Sigmoid colon (tissue), 4 donors: ENCODE results near the gene INHBE.

ENCODE experiments used
- EP300 ChIP-seq, 4 donors: sonication (generic); formaldehyde crosslinking; IDR thresholded peaks; one replicate each; pipeline ENCODE4 v1.6.1; 2017; ENCODE audit warnings: antibody characterized with exemption in 4 of 4
- POLR2A ChIP-seq, 2 donors: fragments of 450-650 bp; IDR thresholded peaks; one replicate each; pipeline ENCODE4 v1.6.1; 2016; ENCODE audit warnings: antibody characterized with exemption in 2 of 2, mild to moderate bottlenecking in 2 of 2, moderate library complexity in 2 of 2
- POLR2AphosphoS5 ChIP-seq, 4 donors: sonication (generic); formaldehyde crosslinking; IDR thresholded peaks; one replicate each; pipeline ENCODE4 v1.6.1; 2017; ENCODE audit warnings: antibody characterized with exemption in 4 of 4
- TF ChIP-seq, protein P1 (sequence below), 4 experiments: fragments of 450-650 bp in 3 of 4; fragments of 200-600 bp in 1 of 4; IDR thresholded peaks; one replicate each; pipeline ENCODE4 v1.5.1; 2016 to 2019; ENCODE audit warnings: antibody characterized with exemption in 4 of 4, mild to moderate bottlenecking in 3 of 4, moderate library complexity in 2 of 4

DNA sequence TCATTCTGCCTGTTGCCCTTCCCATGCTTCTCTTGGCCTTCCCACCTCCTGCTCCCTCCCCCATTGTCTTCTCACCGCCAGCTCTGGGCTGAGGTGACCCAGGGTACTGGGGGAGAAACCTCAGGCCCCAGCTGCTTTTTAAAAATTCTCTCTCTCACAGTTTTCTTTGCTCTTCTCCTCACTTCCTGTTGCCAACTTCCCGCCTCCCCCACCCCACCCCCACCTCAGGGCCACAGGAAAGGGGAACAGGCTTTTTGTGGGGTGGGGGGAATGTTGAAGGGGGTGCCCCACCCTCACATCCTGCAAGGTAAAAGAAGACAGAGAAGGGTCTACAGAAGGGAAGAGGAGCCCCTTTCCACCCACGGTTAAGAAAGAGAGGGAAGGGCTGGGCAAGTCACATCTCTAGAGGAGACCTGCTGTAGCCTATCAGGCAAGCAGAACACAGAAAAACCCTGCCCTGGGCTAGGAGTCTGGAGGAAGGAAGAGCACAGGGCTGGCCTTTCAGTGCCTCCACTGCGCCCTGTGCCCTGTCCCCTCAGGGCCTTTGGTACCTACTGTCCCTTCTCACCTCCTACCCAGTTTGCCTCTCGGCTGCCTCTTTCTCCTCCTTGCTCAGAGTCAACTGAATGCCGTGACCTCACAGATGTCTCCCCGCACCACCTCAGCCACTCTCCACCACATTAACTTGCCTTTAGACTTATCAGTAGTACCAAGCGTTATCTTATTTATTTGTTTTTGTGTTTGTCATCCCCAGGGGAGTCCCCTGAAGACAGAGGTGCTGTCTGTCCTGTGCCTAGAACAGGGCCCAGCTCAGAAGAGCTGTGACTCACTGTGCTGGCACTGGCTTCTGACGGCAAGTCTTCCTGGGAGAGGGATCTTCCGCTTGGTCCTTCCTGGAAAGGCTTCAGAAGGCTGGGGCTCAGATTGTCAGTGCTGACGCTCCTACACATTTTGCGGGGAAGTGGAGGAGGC is 22.9 kb downstream of the INHBE start:
- TF ChIP-seq, protein P1, sequence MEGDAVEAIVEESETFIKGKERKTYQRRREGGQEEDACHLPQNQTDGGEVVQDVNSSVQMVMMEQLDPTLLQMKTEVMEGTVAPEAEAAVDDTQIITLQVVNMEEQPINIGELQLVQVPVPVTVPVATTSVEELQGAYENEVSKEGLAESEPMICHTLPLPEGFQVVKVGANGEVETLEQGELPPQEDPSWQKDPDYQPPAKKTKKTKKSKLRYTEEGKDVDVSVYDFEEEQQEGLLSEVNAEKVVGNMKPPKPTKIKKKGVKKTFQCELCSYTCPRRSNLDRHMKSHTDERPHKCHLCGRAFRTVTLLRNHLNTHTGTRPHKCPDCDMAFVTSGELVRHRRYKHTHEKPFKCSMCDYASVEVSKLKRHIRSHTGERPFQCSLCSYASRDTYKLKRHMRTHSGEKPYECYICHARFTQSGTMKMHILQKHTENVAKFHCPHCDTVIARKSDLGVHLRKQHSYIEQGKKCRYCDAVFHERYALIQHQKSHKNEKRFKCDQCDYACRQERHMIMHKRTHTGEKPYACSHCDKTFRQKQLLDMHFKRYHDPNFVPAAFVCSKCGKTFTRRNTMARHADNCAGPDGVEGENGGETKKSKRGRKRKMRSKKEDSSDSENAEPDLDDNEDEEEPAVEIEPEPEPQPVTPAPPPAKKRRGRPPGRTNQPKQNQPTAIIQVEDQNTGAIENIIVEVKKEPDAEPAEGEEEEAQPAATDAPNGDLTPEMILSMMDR (IDR thresholded peaks at IDR 0.05) = no peak
- TF ChIP-seq POLR2AphosphoS5 (IDR thresholded peaks at IDR 0.05) (no peak), POLR2A (IDR thresholded peaks at IDR 0.05) (no peak), EP300 (IDR thresholded peaks at IDR 0.05) (no peak)
